ENCODE results near the gene FOXP3. TPM values are rescaled to one million over a fixed set of nuclear protein-coding genes. Genes with fewer than 3 reads are reported as not detected.
"Not testable (repeated sequence)": the region's sequence is repeated elsewhere in the genome, so short reads cannot be mapped to it uniquely, and the experiment has no call there.

Gene FOXP3
- total RNA-seq, 1 experiment from 2014 or later = 0.68 TPM

DNA sequence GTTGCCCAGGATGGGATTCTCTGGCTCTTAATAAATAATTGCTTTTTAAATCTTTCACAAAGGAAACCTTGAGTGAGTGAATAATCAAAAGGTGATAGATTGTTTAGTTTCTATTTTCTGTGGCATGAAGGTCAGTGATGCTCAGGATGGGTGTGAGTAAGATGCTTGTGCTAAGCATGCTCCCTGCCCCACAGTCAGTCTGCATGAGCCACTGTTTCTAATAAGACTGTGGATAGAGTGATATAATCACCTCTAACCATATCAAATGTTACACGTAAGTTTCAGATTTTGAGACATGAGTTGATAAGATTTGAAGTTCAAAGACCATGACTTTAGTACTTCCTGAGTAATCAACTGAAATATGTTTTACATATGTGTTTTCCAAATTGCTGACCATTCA, 36.2 kb upstream of the FOXP3 start:
- H3K79me1 ChIP-seq (ENCODE audit: insufficient read depth, low read depth, low read length, poor library complexity, severe bottlenecking) = no peaks in the 10 kb centered on the region
- no peak overlapping the region for H3K9ac ChIP-seq (ENCODE audit: extremely low read depth, insufficient read length, low read length)
- H3K27me3 ChIP-seq (ENCODE audit: insufficient read depth, low read length) = no peaks in the 10 kb centered on the region
- DNase-seq = no peak
- peaks cover 2% of the 10 kb centered on the region; the same call in 1 of the 2 replicates for H3K27me3 Mint-ChIP-seq (ENCODE audit: low read depth)
- no peak overlapping the region for H2BK5ac ChIP-seq (ENCODE audit: insufficient read length, low read length)
- no peak overlapping the region for H2BK15ac ChIP-seq (ENCODE audit: low read depth, low read length)
- H3K14ac ChIP-seq (ENCODE audit: insufficient read depth, low read length) = no peak overlapping the region
- H2BK120ac ChIP-seq (ENCODE audit: low read depth, low read length, poor library complexity, severe bottlenecking) = no peak overlapping the region
- no peak overlapping the region for H3K18ac ChIP-seq (ENCODE audit: insufficient read length, low read depth, low read length)
- peaks cover 35% of the 10 kb centered on the region for H3K9me3 ChIP-seq (ENCODE audit: control insufficient read depth, low read depth, low read length)
- no peak overlapping the region for H3K56ac ChIP-seq (ENCODE audit: insufficient read length, low read depth, low read length)
- H4K8ac ChIP-seq (replicated peaks; ENCODE audit: insufficient read length, low read depth, low read length) = no peak overlapping the region
- no peak overlapping the region for H3K27ac ChIP-seq (ENCODE audit: insufficient read length, low read depth, low read length)
- H3K4me1 Mint-ChIP-seq = 0 out of 4 replicates have a peak, but pooled peaks cover 0 to 4% of the 10 kb centered on the region in 2 experiments
- no peaks in the 10 kb centered on the region for H3K23me2 ChIP-seq (ENCODE audit: insufficient read length, low read depth, low read length, poor library complexity, severe bottlenecking)
- TF ChIP-seq, protein P1, sequence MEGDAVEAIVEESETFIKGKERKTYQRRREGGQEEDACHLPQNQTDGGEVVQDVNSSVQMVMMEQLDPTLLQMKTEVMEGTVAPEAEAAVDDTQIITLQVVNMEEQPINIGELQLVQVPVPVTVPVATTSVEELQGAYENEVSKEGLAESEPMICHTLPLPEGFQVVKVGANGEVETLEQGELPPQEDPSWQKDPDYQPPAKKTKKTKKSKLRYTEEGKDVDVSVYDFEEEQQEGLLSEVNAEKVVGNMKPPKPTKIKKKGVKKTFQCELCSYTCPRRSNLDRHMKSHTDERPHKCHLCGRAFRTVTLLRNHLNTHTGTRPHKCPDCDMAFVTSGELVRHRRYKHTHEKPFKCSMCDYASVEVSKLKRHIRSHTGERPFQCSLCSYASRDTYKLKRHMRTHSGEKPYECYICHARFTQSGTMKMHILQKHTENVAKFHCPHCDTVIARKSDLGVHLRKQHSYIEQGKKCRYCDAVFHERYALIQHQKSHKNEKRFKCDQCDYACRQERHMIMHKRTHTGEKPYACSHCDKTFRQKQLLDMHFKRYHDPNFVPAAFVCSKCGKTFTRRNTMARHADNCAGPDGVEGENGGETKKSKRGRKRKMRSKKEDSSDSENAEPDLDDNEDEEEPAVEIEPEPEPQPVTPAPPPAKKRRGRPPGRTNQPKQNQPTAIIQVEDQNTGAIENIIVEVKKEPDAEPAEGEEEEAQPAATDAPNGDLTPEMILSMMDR (conservative IDR thresholded peaks at IDR 0.05) = no peak
- no peak overlapping the region for H3K4ac ChIP-seq (ENCODE audit: low read depth, low read length)
- H3T11ph ChIP-seq (ENCODE audit: low read length) = no peak overlapping the region
- no peak overlapping the region for H2BK20ac ChIP-seq (ENCODE audit: low read depth, low read length, poor library complexity, severe bottlenecking)
- H3K36me3 Mint-ChIP-seq (ENCODE audit: insufficient read depth in 1 of 3, low read depth in 3 of 3) = peaks cover 5 to 6% (median 5%) of the 10 kb centered on the region in 3 experiments; a peak in 3 of 7 replicates
- no peak overlapping the region for H3K27ac Mint-ChIP-seq
- H2AFZ ChIP-seq (ENCODE audit: low read length) = no peak overlapping the region
- no peak overlapping the region for H4K5ac ChIP-seq (ENCODE audit: insufficient read length, low read depth, low read length)
- no peak overlapping the region for H2BK12ac ChIP-seq (ENCODE audit: insufficient read length, low read depth, low read length)
- H4K91ac ChIP-seq (ENCODE audit: insufficient read length, low read depth, low read length) = no peak overlapping the region
- H4K20me1 ChIP-seq (ENCODE audit: control insufficient read depth, insufficient read depth, insufficient read length) = no peaks in the 10 kb centered on the region
- peaks cover 67 to 68% of the 10 kb centered on the region in 2 experiments for H3K9me3 Mint-ChIP-seq
- H2AK5ac ChIP-seq (ENCODE audit: insufficient read length, low read length) = no peak overlapping the region
- H3K4me3 Mint-ChIP-seq = no peak overlapping the region
- no peak overlapping the region for H3K4me2 ChIP-seq (ENCODE audit: insufficient read depth, insufficient read length, low read length)
- H3K4me1 ChIP-seq (ENCODE audit: insufficient read depth, low read length) = no peaks in the 10 kb centered on the region
- H3K79me2 ChIP-seq (ENCODE audit: insufficient read depth, low read length) = no peaks in the 10 kb centered on the region
- no CpG with 5 or more reads among the region's 1 CpG for WGBS (ENCODE audit: extremely low coverage, insufficient read length, low lambda C conversion rate)
- H3K23ac ChIP-seq (ENCODE audit: insufficient read length, low read depth, low read length) = no peak overlapping the region

DNA sequence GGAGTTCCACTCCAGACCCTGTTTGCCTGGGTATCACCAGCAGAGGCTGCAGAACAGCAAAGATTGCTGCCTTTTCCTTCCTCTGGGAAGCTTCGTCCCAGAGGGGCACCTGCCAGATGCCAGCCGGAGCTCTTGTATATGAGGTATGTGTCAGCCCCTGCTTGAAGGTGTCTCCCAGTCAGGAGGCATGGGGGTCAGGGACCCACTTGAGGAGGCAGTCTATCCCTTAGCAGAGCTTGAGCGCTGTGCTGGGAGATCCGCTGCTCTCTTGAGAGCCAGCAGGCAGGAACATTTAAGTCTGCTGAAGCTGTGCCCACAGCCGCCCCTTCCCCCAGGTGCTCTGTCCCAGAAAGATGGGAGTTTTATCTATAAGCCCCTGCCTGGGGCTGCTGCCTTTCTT, 34.8 kb upstream of the FOXP3 start:
- H3K9me3 Mint-ChIP-seq = peaks cover 66 to 76% of the 10 kb centered on the region in 2 experiments
- H3K18ac ChIP-seq (ENCODE audit: insufficient read length, low read depth, low read length); H4K5ac ChIP-seq (ENCODE audit: insufficient read length, low read depth, low read length); H3K9ac ChIP-seq (ENCODE audit: extremely low read depth, insufficient read length, low read length); H3K23me2 ChIP-seq (ENCODE audit: insufficient read length, low read depth, low read length, poor library complexity, severe bottlenecking); H3K14ac ChIP-seq (ENCODE audit: insufficient read depth, low read length); H4K20me1 ChIP-seq (ENCODE audit: control insufficient read depth, insufficient read depth, insufficient read length); H2AFZ ChIP-seq (ENCODE audit: low read length); H3K79me1 ChIP-seq (ENCODE audit: insufficient read depth, low read depth, low read length, poor library complexity, severe bottlenecking); H4K8ac ChIP-seq (replicated peaks; ENCODE audit: insufficient read length, low read depth, low read length); H2BK120ac ChIP-seq (ENCODE audit: low read depth, low read length, poor library complexity, severe bottlenecking); H3K27me3 ChIP-seq (ENCODE audit: insufficient read depth, low read length); H3K23ac ChIP-seq (ENCODE audit: insufficient read length, low read depth, low read length); H3K27ac ChIP-seq (ENCODE audit: insufficient read length, low read depth, low read length); H2BK5ac ChIP-seq (ENCODE audit: insufficient read length, low read length); H2AK5ac ChIP-seq (ENCODE audit: insufficient read length, low read length); H4K91ac ChIP-seq (ENCODE audit: insufficient read length, low read depth, low read length); DNase-seq; H3K27ac Mint-ChIP-seq; H3T11ph ChIP-seq (ENCODE audit: low read length); H3K56ac ChIP-seq (ENCODE audit: insufficient read length, low read depth, low read length); H2BK15ac ChIP-seq (ENCODE audit: low read depth, low read length); H3K36me3 Mint-ChIP-seq (ENCODE audit: insufficient read depth in 1 of 3, low read depth in 3 of 3); H3K4me1 ChIP-seq (ENCODE audit: insufficient read depth, low read length); H2BK12ac ChIP-seq (ENCODE audit: insufficient read length, low read depth, low read length); H3K4me2 ChIP-seq (ENCODE audit: insufficient read depth, insufficient read length, low read length); H3K4ac ChIP-seq (ENCODE audit: low read depth, low read length); H3K4me3 Mint-ChIP-seq; H2BK20ac ChIP-seq (ENCODE audit: low read depth, low read length, poor library complexity, severe bottlenecking); H3K79me2 ChIP-seq (ENCODE audit: insufficient read depth, low read length); H3K27me3 Mint-ChIP-seq (ENCODE audit: low read depth); H3K4me1 Mint-ChIP-seq: not testable (repeated sequence)
- WGBS (ENCODE audit: extremely low coverage, insufficient read length, low lambda C conversion rate) = no CpG with 5 or more reads among the region's 5 CpGs
- peaks cover 31% of the 10 kb centered on the region for H3K9me3 ChIP-seq (ENCODE audit: control insufficient read depth, low read depth, low read length)
